Right hindlimb (tissue), 1 donor: ENCODE results near the gene ULK2.
"Not testable (repeated sequence)": the region's sequence is repeated elsewhere in the genome, so short reads cannot be mapped to it uniquely, and the experiment has no call there.

ENCODE experiments used
- DNase-seq: peaks from one replicate; pipeline ENCODE4 v3.0.0-alpha.2; 2018

ULK2 gene

DNA sequence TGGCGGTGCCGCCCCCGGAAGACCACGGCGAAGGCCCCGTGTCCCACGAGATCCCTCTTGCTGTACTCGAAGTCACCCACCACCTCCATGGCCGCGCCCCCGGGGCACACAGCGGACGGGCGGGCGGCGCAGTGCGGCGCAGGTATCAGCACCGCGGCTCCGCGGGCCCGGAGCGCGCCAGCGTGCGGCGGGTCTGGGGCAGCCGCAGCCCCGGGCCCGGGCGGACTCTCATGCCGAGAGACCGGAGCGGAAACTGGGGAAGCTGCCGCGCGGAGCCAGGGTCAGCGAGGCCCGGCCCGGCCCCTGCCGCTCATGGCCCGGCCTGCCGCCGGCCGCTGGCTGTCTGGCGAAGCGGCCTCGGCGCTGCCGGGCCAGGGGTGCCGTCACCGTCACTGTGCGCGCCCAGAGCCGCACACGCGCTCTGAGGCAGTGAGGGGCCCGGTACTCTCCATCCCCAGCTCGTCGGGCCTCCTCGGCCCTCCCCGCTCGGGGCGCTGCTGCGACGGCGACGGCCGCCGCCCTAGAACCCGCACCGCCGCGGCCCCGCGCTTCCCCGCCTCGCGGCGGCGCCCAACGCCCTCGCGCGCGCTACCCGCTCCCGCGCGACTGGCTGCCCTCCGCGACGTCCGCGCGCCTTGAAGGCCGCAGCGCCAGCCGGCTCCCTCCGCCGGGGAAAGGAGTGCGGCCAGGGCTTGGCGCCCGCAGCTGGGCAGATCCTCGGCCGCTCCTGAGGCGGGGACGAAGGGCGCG is at the start of gene ULK2:
ULK2 (minus strand) TSS at position 608 of the 750 bp plus-strand sequence; CDS start at position 89, 519 bp downstream.
- peak; percentile 74 for DNase-seq

DNA sequence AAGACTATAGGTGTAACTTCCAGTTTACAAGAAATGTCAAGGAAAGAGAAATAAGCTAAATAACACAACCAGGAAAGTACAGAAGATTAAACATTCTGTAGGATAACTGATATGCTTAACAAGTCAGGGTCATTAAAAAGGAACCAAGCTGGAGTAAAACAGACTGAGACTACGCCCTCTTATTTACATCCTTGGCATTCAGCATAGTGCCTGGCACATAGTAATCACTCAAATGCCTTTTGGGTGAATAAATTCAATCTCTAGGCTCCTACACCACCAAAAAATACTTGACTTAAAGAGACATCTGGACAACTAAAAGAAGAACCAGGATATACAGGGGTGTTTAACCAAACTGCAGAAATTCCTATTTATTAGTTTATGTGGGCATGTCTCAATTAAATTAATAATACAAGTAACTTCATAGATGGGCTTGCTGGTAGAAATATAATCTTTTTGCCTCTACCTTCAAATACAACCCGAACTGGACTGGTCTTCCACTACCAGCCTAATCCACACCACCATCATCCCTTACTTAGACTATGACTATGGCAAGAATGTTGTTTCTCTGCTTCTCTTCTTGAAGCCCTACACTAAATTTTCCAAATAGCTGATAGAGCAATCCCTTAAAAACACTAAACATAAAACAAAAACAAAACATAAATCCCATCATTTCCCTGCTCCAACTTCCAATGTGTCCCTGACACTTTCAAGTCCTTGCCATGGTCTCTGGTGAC is 47.7 kb upstream of the ULK2 start:
- DNase-seq = no peak

DNA sequence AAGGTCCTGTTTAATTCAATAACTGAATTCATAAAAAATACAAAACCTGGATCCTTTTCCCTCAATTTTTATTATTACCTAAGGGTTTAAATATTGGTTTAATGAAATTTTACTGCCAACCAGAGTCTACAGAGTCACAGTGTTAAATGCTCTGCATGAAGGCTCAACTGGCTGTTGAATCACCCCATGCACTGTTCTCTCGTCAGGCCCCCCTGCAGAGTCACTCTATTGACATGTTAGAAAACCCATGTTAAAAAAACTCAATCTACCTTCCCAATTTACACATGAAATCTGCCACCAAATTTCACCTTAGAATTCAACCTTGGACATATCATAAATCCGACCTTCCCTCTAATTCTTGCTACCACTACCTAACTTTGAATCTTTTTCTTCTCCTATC is 43.3 kb upstream of the ULK2 start:
- no peak for DNase-seq

DNA sequence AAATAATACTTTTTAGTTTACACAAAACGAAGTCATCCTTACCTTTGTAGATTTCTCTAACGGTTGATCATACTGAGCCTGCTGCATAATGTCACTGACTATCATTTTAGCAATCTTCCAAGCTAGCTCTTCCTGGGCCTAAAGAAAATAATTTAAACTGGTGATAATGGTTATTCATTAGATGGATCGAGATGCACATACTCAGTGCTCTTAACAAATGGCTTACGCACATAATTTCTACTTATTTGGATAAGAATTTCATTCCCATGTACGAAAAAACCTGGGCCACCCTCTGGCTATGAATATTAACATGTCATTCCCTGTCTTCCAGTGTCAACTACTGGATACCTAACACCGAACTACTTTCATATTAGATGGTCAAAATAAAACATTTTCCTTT is 41.4 kb upstream of the ULK2 start:
- no peak for DNase-seq

DNA sequence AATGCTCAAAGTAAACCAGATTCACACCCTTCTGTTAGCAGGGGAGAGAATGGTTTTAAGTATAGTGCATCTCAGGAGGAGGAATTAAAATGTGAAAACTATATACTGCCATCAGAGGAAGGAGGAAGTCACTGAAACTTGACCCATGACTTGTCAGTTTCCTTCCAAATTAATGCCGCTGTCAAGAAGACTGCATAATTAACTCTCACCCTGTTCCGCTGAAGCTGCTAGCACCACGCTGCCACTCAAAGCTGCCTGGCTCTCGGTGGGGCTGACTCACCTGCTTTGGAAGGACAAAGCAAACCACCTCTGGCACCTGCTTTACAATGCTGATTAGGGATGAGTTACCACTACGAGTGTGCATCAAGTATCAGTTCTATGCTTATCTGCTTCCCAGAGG is 37.8 kb upstream of the ULK2 start:
- no peak for DNase-seq

DNA sequence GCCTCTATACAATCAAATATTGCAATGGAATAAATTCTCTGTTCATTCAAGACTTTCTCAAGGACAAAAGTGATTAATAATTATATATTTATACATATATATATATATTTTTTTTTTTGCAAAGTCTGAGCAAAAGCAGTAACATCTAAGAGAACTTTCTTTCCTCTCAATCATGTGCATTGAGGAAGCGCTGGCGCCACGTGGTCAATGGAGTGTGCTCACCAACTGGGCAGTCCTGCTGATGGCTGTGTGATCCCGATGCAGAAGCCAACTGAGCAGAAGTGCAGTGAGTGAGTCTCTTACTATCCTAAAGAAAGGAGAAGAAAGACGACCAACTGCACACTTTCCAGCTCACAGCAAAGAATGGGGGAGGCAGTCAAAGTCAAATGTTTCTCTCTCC is 37.2 kb upstream of the ULK2 start:
- DNase-seq = no peak

DNA sequence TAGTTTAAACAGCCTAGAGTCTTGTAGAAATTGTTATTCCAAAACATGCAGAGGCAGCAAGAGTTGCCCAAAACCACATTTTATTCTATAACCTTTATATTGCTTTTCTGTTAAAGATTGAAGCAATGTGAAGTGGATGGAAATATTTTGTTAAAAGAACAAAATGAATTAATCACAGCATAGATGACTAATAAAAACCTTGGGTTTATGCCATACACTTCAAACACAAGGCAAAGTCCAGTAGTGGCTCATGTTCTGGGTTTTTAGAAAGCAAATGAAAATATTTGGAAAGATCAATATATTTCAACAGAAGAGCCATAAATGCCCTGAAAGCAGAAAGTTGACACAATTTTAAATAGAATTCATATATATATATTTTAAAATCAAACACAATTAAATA is 36.7 kb upstream of the ULK2 start:
- DNase-seq = no peak

DNA sequence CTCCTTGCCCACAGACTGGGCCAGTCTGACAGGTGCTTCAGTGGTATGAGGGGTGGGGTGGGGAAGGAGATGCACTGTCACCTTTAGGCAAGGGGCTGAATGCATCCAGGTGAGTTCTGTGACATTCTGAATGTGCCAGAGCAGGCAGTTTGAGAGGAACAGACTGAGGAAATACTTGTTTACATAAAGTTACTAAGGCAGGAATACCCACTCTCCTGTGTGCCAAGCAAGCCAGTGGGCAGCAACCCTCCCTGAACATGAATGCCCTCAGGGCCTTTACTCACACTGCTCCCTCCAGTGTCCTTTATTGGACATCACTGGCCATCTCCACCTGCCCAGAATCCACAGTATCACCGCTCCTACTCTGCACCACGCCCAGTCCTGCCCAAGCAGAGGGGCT is 33.1 kb upstream of the ULK2 start:
- no peak for DNase-seq

DNA sequence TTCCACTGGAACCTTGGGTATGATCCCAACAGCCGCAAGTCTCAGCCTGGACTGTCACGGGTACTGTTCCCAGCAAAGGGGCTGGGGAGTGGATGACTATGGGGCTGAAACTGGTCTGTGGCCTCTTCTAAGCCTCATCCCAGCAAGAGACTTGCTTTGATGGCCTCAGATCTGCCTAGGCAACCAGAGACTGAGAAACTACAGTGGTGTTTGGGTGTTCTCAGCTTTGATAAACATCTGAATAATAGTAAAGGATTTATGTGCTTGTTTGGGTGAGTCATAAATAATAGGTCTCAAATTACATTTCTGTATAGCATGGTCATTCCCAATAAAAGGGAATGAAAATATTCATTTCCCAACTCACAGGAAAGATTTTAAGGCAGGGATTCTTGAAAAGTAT is 30.2 kb upstream of the ULK2 start:
- DNase-seq = no peak

DNA sequence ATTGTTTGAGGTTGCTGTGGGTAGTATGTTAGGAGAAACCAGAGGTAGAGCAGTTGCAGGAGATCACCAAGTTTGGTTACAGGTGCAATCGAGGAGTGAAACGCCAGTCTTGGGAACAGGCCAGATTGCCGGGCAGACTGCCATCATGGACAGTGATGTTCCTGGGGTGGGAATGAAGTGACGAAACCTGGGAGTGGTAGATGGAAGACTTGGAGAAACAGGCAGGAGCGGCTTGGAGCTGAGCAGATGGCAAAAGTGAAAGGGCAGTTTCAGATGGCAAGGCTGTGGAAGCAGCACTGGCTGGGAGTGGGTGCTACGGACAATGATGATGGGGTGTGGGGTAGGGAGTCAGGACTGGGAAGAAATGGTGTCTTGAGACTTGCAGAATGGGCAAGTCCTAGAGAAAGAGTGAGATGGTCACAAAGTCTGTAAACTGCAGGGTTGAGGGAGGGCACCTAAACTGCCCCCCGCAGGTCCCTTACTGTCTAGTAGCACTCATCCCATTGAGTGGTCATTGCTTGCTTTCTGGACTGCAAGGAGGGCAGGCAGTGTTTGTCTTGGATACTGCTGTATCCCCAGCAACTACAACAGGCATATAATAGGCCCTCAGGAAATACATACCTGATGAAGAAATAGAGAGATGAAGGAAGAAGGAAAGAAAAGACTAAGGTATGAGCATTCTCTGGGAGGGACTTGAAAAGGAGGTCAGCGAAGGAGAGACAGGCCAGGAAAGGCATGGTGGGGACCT is 29.5 kb upstream of the ULK2 start:
- DNase-seq = no peak

DNA sequence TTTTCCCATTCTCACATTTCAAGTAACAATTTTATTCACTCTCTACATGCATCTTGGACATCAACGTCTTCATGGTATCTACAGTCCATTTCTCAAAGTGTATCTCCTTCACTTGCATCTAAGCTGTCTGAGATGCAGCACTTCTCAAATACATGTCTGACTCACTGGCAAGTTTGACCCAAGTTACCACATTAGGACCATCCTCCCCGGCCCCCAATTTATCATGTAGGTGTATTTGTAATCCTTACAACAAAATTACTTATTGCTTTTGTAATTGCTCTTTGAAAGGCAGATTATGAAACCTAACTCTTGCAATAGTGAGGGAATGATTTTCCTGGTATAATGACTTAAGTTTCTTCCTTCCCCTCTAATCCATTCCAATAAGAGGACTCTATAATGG is 28.9 kb upstream of the ULK2 start:
- no peak for DNase-seq

DNA sequence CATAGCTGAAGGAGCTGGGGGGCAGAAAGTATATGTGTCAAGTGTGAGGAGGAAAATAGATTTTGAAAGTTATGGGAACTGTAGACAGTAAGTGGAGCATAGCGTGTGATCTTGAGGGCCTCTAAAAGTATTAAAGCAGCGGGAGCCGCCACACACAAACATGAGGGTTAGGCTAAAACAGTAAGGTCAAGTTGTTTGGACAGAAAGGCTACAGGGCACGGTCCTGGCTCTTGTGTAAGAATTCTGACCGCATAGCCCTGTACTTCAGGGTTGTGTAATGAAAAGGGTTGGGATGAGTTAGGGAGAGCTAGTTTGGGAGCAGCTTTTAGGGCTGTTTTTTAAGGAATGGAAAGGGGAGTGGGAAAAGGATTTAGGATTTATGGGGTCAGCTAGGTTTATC is 22.8 kb upstream of the ULK2 start:
- DNase-seq = not testable (repeated sequence)

DNA sequence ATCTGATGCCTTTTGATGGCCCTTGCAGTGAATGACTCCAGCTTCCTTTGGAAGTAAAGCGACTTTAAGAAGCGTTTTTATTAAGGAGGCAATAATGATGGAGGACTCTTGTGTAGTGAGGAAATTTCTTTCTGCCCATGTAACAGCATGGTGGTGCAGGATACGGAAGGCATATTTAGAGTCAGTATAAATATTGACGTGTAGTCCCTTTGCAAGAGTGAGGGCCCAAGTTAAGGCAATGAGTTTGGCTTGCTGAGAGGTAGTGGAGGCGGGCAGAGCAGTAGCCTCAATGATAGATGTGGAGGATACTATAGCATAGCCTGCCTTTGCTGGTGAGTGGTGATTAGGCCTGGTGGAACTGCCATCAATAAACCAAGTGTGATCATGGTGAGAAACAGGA is 22.3 kb upstream of the ULK2 start:
- not testable (repeated sequence) for DNase-seq

DNA sequence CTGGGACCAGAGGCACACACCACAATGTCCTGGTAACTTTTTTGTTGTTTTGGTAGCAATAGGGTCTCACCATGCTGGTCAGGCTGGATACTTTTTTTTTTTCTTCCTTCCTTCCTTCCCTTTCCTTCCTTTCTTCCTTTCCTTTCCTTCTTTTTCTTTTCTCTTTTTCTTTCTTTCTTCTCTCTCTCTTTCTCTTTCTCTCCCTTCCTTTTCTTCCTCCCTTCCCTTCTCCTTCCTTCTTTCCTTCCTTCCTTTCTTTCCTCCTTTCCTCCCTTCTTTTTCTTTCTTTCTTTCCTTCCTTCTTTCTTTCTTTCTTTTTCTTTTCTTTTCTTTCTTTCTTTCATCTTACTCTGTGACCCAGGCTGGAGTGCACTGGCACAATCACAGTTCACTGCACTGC is 18.4 kb upstream of the ULK2 start:
- DNase-seq = no peak

DNA sequence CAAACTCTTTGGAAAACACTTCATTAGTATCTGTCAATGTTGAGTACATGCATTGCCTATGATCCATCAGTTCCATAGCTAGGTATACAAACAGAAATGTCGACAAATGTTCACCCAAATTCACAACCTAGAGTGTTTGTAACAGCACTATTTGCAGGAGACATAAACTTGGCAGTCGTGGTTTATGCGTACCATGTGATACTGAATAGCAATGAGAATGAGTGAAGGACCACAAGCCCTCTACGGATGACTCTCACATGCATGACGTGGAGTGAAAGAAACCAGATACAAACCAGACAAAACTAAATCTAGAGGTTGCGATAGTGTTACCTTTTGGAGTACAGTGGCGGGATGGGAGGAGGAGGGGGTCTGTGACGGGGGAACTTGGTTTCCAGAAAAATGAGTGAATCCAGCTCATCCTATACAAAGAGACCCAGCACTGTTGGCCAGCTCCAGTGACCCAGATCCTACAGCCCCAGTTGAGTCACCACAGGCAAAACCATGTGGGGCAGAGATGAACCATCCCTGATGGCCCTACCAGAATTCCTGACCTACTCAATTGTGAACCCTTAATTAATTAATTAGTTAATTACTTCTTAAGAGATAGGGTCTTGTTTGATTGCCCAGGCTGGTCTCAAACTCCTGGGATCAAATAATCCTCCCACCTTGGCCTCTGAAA is 15.9 kb upstream of the ULK2 start:
- no peak for DNase-seq

DNA sequence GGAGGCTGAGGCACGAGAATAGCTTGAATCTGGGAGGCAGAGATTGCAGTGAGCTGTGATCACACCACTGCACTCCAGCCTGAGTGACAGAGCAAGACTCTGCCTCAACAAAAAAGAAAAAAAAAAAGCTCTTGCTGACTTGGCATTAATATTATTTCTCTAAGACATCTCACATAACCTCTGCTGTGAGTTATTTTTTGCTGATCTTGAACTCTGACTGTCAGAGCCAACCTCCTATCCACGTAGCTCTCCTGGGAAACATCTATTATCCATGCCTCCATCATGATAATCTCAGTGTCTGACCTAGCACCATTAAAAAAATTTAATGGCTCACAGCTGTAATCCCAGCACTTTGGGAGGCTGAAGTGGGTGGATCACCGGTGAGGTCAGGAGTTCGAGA is 12.7 kb upstream of the ULK2 start:
- no peak for DNase-seq

DNA sequence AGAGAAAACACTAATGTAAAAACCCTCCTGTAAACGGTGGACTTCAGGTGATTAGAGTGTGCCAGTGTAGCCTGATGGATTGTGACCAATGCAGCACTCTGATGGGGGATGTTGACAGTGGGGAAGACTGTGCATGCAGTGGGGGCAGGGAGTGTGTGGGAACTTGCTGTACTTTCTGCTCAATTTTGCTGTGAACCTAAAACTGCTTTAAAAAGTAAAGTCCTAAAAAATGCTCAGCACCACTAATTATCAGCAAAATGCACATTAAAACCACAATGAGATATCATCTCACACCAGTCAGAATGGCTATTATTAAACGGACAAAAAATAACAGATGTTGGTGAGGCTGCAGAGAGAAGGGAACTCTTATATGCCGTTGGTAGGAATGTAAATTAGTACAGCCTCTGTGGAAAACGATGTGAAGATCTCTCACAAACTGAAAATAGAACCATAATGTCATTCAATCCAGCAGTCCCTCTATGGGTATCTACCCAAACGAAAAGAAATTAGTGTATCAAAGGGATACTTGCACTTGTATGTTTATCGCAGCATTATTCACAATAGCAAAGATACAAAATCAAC is 9.7 kb upstream of the ULK2 start:
- DNase-seq = no peak

DNA sequence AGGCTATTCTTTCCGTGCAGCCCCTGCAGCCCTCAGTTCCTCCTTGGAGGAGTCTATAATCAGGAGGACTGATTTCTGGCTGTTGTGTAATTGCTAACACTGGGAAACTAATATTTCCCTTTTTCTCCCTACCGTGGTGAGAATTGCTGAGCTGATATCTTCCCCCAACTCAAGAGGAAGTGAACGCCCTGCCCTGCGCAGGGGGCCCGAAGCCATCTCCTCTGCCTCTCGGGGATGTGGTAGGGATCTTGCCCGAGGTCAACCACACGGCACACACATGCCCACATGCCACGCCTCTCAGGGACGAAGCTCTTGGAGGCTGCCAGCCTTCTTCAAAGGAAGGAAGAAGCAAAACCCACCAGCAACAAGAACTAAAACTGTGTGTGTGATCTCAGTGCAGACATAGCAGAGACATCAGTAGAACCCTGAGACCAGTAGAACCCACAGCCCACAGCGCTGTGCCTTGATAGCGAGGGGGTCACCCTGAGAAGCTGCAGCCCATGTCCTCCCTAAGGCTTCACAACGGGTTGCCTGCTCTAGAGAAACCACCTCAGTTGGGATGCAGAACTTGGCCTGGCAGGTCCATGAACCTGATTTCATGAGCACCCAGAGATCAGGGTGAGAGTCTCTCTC is 8.9 kb upstream of the ULK2 start:
- DNase-seq = peak; percentile 28

DNA sequence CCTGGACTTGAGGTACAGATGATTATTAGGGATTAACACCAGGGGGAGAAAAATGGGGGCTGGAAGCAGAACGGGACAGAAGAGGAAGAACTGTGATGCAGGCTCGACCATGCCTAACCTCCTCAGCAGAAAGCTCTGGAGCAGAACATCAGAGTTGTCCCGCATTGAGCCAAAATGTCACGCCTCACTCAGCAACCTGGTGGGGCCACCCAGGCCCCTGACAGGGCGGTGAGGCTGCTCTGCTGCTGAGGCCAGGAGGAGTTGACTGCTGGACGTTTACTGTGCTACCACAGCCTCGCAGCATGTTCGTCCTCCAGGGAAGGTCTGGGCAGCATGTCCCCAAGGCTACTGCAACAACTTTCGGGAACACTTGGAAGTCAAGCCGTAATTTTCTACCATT is 6.5 kb upstream of the ULK2 start:
- no peak for DNase-seq

DNA sequence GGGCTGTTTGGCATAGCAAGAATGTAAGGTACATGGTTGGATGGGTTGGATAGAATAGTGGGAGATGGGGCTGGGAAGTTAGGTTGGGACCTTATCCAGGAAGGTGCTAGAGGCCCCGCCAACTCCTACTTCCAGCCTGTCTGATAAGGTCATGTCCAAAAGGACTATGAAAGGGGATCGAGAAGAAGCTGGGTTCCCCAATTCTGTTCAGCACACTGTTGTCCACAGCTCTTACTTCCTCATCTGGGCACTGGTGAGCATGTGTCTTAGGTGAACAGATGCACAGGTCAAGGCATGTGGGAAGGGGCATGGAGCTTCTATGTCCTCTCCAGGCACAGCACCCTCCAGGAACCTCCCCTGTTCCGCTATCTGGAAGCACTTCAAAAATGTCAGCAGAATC is 5.6 kb upstream of the ULK2 start:
- DNase-seq = no peak

DNA sequence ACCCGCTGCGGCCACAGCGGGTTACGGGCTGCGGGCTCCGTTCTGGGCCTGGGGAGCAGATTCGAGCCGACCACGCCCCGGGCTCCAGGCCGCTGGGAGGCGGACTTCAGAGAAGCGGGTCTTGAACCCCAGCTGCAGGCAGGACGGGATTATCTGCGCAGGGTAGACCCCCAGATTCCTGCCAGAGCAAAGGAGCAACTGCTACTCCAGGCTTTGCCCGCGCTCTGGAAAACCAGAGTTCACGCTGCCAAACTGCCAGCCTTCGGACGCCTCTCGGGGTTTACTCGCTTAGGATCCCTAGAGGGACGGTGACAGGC is 301 bp upstream of the ULK2 start:
- DNase-seq = no peak

DNA sequence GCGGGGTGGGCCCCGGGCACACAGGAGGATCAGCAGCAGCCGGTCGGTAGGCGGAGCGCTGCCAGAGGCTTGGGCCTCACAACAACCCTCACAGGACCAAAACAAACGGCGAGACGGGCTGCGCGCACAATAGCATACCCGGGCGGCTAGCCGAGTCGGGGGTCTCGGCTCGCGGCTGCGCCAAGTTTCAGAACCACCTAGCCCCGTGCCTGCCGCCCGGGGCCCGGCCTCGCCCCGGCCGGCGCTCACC is 732 bp downstream of the ULK2 start:
- peak; percentile 77 for DNase-seq

DNA sequence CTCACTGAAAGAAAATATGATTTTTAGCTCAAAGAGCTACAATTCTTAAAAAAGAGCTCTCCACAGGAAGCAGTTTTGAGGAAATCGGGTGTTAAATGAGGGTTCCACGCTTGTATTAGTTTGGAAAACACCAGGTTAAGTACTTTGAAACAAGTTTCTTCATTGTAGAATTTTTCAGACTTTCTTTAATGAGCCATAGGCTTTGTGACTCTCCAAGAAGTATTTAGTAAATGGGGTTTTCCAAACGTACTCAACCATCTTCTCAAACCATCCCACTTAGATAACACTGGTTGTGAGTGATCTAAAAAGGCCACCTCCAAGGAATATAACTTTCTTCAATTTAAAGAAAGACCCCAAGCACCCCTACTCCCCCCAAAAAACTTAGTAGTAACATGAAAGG is 2.7 kb downstream of the ULK2 start:
- DNase-seq = no peak
